HepG2 (cell line): Measurements from ENCODE around the gene PRDM12. TPM values are rescaled to one million over a fixed set of nuclear protein-coding genes. Genes with fewer than 3 reads are reported as not detected.

Source experiments
- ATF6 ChIP-seq: sonication (generic); formaldehyde crosslinking; conservative IDR thresholded peaks from 2 replicates; pipeline ENCODE4 v1.4.0; 2020; ENCODE audit warnings: missing genetic modification reagents
- BRD4 ChIP-seq: sonication (generic); formaldehyde crosslinking; IDR thresholded peaks from 2 replicates; pipeline ENCODE4 v1.4.0; 2020; ENCODE audit warnings: missing genetic modification reagents
- CHD4 ChIP-seq: fragments of 200-600 bp; sonication (generic); IDR thresholded peaks from 2 replicates; pipeline ENCODE4 v1.7.0; 2017; ENCODE audit warnings: mild to moderate bottlenecking, low read length, borderline replicate concordance
- KAT8 ChIP-seq: IDR thresholded peaks from 2 replicates; pipeline ENCODE4 v1.6.1; 2016; ENCODE audit warnings: missing genetic modification reagents, missing compliant biosample characterization
- KDM4B ChIP-seq: sonication (generic); formaldehyde crosslinking; IDR thresholded peaks from 2 replicates; pipeline ENCODE4 v1.4.0; 2020; ENCODE audit warnings: missing genetic modification reagents
- NR1H2 ChIP-seq: sonication (generic); formaldehyde crosslinking; IDR thresholded peaks from 2 replicates; pipeline ENCODE4 v1.8.1; 2022; ENCODE audit warnings: low read depth, missing genetic modification reagents, borderline replicate concordance
- PRDM4 ChIP-seq: sonication (generic); formaldehyde crosslinking; IDR thresholded peaks from 2 replicates; pipeline ENCODE4 v1.9.0; 2021; ENCODE audit warnings: missing genetic modification reagents, borderline replicate concordance
- SALL2 ChIP-seq: sonication (generic); formaldehyde crosslinking; IDR thresholded peaks from 2 replicates; pipeline ENCODE4 v1.8.1; 2023; ENCODE audit warnings: mild to moderate bottlenecking, missing genetic modification reagents, inconsistent platforms
- SATB2 ChIP-seq: sonication (generic); formaldehyde crosslinking; IDR thresholded peaks from 2 replicates; pipeline ENCODE4 v1.5.0; 2020; ENCODE audit warnings: missing genetic modification reagents
- SRY ChIP-seq: sonication (generic); formaldehyde crosslinking; IDR thresholded peaks from 2 replicates; pipeline ENCODE4 v1.8.0; 2022; ENCODE audit warnings: mild to moderate bottlenecking, missing genetic modification reagents
- TBX3 ChIP-seq: fragments of 450-650 bp; IDR thresholded peaks from 2 replicates; pipeline ENCODE4 v1.6.1; 2017; ENCODE audit warnings: antibody characterized with exemption, mild to moderate bottlenecking, inconsistent platforms, borderline replicate concordance
- XBP1 ChIP-seq: sonication (generic); formaldehyde crosslinking; IDR thresholded peaks from 2 replicates; pipeline ENCODE4 v1.5.0; 2020; ENCODE audit warnings: missing genetic modification reagents
- ZFYVE20 ChIP-seq: sonication (generic); formaldehyde crosslinking; IDR thresholded peaks from 2 replicates; pipeline ENCODE4 v1.8.0; 2023; ENCODE audit warnings: low read depth, mild to moderate bottlenecking, moderate library complexity, missing genetic modification reagents, borderline replicate concordance
- ZNF33B ChIP-seq: sonication (generic); formaldehyde crosslinking; IDR thresholded peaks from 2 replicates; pipeline ENCODE4 v1.5.1; 2020; ENCODE audit warnings: mild to moderate bottlenecking, missing genetic modification reagents
- ZNF577 ChIP-seq: sonication (generic); formaldehyde crosslinking; IDR thresholded peaks from 2 replicates; pipeline ENCODE4 v1.4.0; 2020; ENCODE audit warnings: mild to moderate bottlenecking, low read depth, missing genetic modification reagents, borderline replicate concordance
- ZNF652 ChIP-seq: IDR thresholded peaks from 2 replicates; pipeline ENCODE4 v1.6.1; 2016; ENCODE audit warnings: low read depth, borderline replicate concordance
- ZNF761 ChIP-seq: sonication (generic); formaldehyde crosslinking; conservative IDR thresholded peaks from 2 replicates; pipeline ENCODE4 v1.4.0; 2020; ENCODE audit warnings: mild to moderate bottlenecking, missing genetic modification reagents
- polyA plus RNA-seq, 8 experiments: library from polyadenylated mRNA; depleted of rRNA in 3 of 8; stranded (reverse) in 7 of 8; unstranded in 1 of 8; fragments of >200 nt; fragmentation: Illumina TruSeq in 4 of 8; extraction: Trizol in 4 of 8; gene quantifications; 2 replicates each; pipeline versions ENCODE4 v1.2.1 to v1.2.3, GENCODE V29; 2011 to 2016; ENCODE audit warnings: low read depth in 4 of 8, missing spikeins in 1 of 8, mixed read lengths in 1 of 8; ENCODE audit not compliant: insufficient read depth in 1 of 8
- total RNA-seq, 5 experiments: library from RNA; depleted of rRNA; stranded (reverse); fragments of >200 nt; fragmentation: Illumina TruSeq; extraction: Trizol; gene quantifications; 2 replicates each; pipeline ENCODE4 v1.2.3, GENCODE V29; 2016; ENCODE audit warnings: low read depth in 1 of 5
- TF ChIP-seq, protein P1 (sequence below): sonication (generic); formaldehyde crosslinking; IDR thresholded peaks from 2 replicates; pipeline ENCODE4 v1.4.0; 2020; ENCODE audit warnings: missing genetic modification reagents
- TF ChIP-seq, protein P2 (sequence below): sonication (generic); formaldehyde crosslinking; IDR thresholded peaks from 2 replicates; pipeline ENCODE4 v1.4.0; 2020; ENCODE audit warnings: missing genetic modification reagents
- TF ChIP-seq, protein P3 (sequence below): sonication (generic); formaldehyde crosslinking; IDR thresholded peaks from 2 replicates; pipeline ENCODE4 v1.4.0; 2020; ENCODE audit warnings: missing genetic modification reagents
- TF ChIP-seq, protein P4 (sequence below): sonication (generic); formaldehyde crosslinking; IDR thresholded peaks from 2 replicates; pipeline ENCODE4 v1.5.0; 2020; ENCODE audit warnings: missing genetic modification reagents

The PRDM12 gene
- total and polyA plus RNA-seq, 2 of the 13 experiments (the other 11 are each of a cell fraction or from before 2014, with no cell fraction given): 0.04 to 0.07 TPM

- TF ChIP-seq SALL2 (CRISPR knock-in tag) (peak; percentile 90), KDM4B (CRISPR knock-in tag) (no peak), SRY (CRISPR knock-in tag) (peak; percentile 97), XBP1 (CRISPR knock-in tag) (no peak), ZNF33B (CRISPR knock-in tag) (no peak; the same call in 1 of the 2 replicates), ATF6 (CRISPR knock-in tag) (no peak), ZNF577 (CRISPR knock-in tag) (no peak), KAT8 (CRISPR knock-in tag) (peak; percentile 62), ZNF761 (0 out of 2 replicates have a peak, but pooled peaks have one; percentile 71), PRDM4 (CRISPR knock-in tag) (no peak), NR1H2 (CRISPR knock-in tag) (no peak), TBX3 (no peak), CHD4 (no peak), ZFYVE20 (CRISPR knock-in tag) (0 out of 2 replicates have a peak, but pooled peaks have one; percentile 54), ZNF652 (CRISPR knock-in tag) (no peak), SATB2 (CRISPR knock-in tag) (peak; percentile 85; the same call in 1 of the 2 replicates), BRD4 (no peak)
- TF ChIP-seq, protein P1, sequence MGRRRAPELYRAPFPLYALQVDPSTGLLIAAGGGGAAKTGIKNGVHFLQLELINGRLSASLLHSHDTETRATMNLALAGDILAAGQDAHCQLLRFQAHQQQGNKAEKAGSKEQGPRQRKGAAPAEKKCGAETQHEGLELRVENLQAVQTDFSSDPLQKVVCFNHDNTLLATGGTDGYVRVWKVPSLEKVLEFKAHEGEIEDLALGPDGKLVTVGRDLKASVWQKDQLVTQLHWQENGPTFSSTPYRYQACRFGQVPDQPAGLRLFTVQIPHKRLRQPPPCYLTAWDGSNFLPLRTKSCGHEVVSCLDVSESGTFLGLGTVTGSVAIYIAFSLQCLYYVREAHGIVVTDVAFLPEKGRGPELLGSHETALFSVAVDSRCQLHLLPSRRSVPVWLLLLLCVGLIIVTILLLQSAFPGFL (CRISPR knock-in tag): no peak
- TF ChIP-seq, protein P2, sequence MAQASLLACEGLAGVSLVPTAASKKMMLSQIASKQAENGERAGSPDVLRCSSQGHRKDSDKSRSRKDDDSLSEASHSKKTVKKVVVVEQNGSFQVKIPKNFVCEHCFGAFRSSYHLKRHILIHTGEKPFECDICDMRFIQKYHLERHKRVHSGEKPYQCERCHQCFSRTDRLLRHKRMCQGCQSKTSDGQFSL (CRISPR knock-in tag): no peak; the same call in 1 of the 2 replicates
- TF ChIP-seq, protein P3, sequence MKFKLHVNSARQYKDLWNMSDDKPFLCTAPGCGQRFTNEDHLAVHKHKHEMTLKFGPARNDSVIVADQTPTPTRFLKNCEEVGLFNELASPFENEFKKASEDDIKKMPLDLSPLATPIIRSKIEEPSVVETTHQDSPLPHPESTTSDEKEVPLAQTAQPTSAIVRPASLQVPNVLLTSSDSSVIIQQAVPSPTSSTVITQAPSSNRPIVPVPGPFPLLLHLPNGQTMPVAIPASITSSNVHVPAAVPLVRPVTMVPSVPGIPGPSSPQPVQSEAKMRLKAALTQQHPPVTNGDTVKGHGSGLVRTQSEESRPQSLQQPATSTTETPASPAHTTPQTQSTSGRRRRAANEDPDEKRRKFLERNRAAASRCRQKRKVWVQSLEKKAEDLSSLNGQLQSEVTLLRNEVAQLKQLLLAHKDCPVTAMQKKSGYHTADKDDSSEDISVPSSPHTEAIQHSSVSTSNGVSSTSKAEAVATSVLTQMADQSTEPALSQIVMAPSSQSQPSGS (CRISPR knock-in tag): peak; percentile 76
- TF ChIP-seq, protein P4, sequence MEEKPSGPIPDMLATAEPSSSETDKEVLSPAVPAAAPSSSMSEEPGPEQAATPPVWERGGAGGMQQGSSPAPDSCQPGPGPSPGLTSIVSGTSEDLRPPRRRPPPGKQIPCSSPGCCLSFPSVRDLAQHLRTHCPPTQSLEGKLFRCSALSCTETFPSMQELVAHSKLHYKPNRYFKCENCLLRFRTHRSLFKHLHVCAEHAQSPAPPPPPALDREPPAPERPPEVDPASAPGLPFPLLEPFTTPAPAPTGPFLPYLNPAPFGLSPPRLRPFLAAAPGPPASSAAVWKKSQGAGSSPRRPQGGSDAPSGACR (CRISPR knock-in tag): peak; percentile 86
Measured at GRCh38 chr9:130680836-130681768, 16.7 kb downstream of the PRDM12 start (continued).
